ENCODE data around the gene TEAD1.

DNA sequence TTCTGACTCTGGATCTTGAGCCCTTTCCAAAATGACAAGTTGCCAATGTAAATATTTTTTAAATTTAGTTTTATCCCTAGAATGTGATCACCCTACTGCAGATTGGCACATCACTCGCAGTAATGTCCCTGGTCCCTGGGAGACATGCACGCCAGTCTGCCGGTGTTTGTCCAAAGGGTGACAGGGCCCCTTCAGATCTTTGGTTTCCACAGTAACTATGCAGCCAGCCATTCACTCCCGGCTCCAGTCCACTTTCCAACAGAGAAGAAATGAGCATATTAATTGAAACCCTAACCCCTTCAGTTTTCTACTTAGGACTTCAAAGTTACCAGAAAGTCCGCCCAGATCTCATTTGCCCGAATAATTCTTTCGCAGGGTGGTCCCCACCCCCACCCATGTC lies 309.1 kb downstream of the TEAD1 start:
- TF ChIP-seq, protein P1, sequence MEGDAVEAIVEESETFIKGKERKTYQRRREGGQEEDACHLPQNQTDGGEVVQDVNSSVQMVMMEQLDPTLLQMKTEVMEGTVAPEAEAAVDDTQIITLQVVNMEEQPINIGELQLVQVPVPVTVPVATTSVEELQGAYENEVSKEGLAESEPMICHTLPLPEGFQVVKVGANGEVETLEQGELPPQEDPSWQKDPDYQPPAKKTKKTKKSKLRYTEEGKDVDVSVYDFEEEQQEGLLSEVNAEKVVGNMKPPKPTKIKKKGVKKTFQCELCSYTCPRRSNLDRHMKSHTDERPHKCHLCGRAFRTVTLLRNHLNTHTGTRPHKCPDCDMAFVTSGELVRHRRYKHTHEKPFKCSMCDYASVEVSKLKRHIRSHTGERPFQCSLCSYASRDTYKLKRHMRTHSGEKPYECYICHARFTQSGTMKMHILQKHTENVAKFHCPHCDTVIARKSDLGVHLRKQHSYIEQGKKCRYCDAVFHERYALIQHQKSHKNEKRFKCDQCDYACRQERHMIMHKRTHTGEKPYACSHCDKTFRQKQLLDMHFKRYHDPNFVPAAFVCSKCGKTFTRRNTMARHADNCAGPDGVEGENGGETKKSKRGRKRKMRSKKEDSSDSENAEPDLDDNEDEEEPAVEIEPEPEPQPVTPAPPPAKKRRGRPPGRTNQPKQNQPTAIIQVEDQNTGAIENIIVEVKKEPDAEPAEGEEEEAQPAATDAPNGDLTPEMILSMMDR (conservative IDR thresholded peaks at IDR 0.05), result no peak
- no peak for TF ChIP-seq EZH2 (IDR thresholded peaks at IDR 0.05; ENCODE audit: low read depth)
